SK-N-SH (cell line): ENCODE data around the gene USP12. TPM values are rescaled to one million over a fixed set of nuclear protein-coding genes. Genes with fewer than 3 reads are reported as not detected.

Experiments
- CTCF ChIA-PET: fragments of 300-600, 350-600 bp; formaldehyde crosslinking; extraction: SDS; loops from one replicate; lab custom pipeline; 2021; lab: Yijun Ruan, JAX
- POLR2A ChIA-PET: fragments of 350-600 bp; sonication (Branson Sonifier 250); formaldehyde crosslinking; extraction: SDS; loops from one replicate; lab custom pipeline; 2020; ENCODE audit warnings: antibody characterized with exemption, inconsistent platforms; lab: Yijun Ruan, JAX
- DNase-seq: peaks from one replicate; pipeline ENCODE4 v3.0.0; 2012
- H2AFZ ChIP-seq: fragments of 200-600 bp; sonication (generic); 2 replicates; pipeline ENCODE4 v1.8.1; 2016; ENCODE audit warnings: antibody characterized with exemption, mild to moderate bottlenecking, low read depth
- H3F3A ChIP-seq: fragments of 200-600 bp; sonication (generic); replicated peaks from 2 replicates; pipeline ENCODE3; 2016; ENCODE audit warnings: antibody characterized with exemption, mild to moderate bottlenecking; ENCODE audit not compliant: insufficient read depth
- H3K27ac ChIP-seq, 2 experiments: fragments of 200-500 bp in 1 of 2; fragments of 200-600 bp in 1 of 2; sonication (Bioruptor generic) in 1 of 2; sonication (generic), shearing (Covaris generic) in 1 of 2; 2 replicates each; pipeline versions ENCODE4 v1.5.1 to v1.6.1; 2014 to 2016; ENCODE audit warnings: low read depth in 2 of 2, inconsistent platforms in 1 of 2, low read length in 1 of 2, mild to moderate bottlenecking in 1 of 2, mixed read lengths in 1 of 2
- H3K27me3 ChIP-seq: fragments of 200-600 bp; sonication (generic), shearing (Covaris generic); 2 replicates; pipeline ENCODE4 v1.6.1; 2016; ENCODE audit warnings: mixed run types; ENCODE audit not compliant: insufficient read depth
- H3K36me3 ChIP-seq, 2 experiments: fragments of 200-500 bp in 1 of 2; fragments of 200-600 bp in 1 of 2; sonication (Bioruptor generic) in 1 of 2; sonication (generic) in 1 of 2; replicated peaks in 1 of 2; 2 replicates each; pipeline versions ENCODE3 to v1.5.1; 2014 to 2016; ENCODE audit warnings: low read length in 1 of 2, mild to moderate bottlenecking in 1 of 2; ENCODE audit not compliant: insufficient read depth in 2 of 2, control insufficient read depth in 1 of 2
- H3K4me1 ChIP-seq, 2 experiments: fragments of 200-500 bp in 1 of 2; fragments of 200-600 bp in 1 of 2; sonication (Bioruptor generic) in 1 of 2; sonication (generic), shearing (Covaris generic) in 1 of 2; 2 replicates each; pipeline versions ENCODE4 v1.5.1 to v1.6.1; 2014 to 2016; ENCODE audit warnings: low read depth in 1 of 2, low read length in 1 of 2, mixed run types in 1 of 2; ENCODE audit not compliant: insufficient read depth in 2 of 2, control insufficient read depth in 1 of 2
- H3K4me2 ChIP-seq: fragments of 200-600 bp; sonication (generic), shearing (Covaris generic); 2 replicates; pipeline ENCODE4 v1.6.1; 2017; ENCODE audit warnings: mixed run types
- H3K4me3 ChIP-seq, 2 experiments: fragments of 200-500 bp in 1 of 2; fragments of 200-600 bp in 1 of 2; sonication (Bioruptor generic) in 1 of 2; sonication (generic), shearing (Covaris generic) in 1 of 2; 2 replicates each; pipeline versions ENCODE4 v1.5.1 to v1.8.1; 2014 to 2016; ENCODE audit warnings: low read depth in 2 of 2, inconsistent platforms in 1 of 2, low read length in 1 of 2, mild to moderate bottlenecking in 1 of 2, mixed read lengths in 1 of 2, moderate library complexity in 1 of 2
- H3K79me2 ChIP-seq: fragments of 200-600 bp; sonication (generic); 2 replicates; pipeline ENCODE4 v1.8.1; 2017; ENCODE audit warnings: mild to moderate bottlenecking; ENCODE audit not compliant: insufficient read depth
- H3K9ac ChIP-seq: fragments of 200-600 bp; sonication (generic); 2 replicates; pipeline ENCODE4 v1.6.1; 2017; ENCODE audit warnings: mixed run types
- H3K9me2 ChIP-seq: fragments of 200-600 bp; sonication (generic); 2 replicates; pipeline ENCODE4 v1.6.1; 2017; ENCODE audit warnings: mixed run types
- H3K9me3 ChIP-seq: fragments of 200-600 bp; sonication (generic); 2 replicates; pipeline ENCODE4 v1.6.1; 2017; ENCODE audit warnings: mixed run types, mild to moderate bottlenecking, moderate library complexity
- H4K20me1 ChIP-seq: fragments of 200-600 bp; sonication (generic); 2 replicates; pipeline ENCODE4 v1.6.1; 2017; ENCODE audit warnings: mild to moderate bottlenecking, mixed run types; ENCODE audit not compliant: insufficient read depth
- CHD2 ChIP-seq: fragments of 150-350 bp; IDR thresholded peaks from 2 replicates; pipeline ENCODE4 v1.6.1; 2018; ENCODE audit warnings: low read length; ENCODE audit not compliant: partially characterized antibody
- EP300 ChIP-seq, 2 experiments: IDR thresholded peaks; 2 replicates each; pipeline versions ENCODE4 v1.4.0 to v1.6.1; 2012; ENCODE audit warnings: borderline replicate concordance in 1 of 2, low read depth in 1 of 2, low read length in 1 of 2
- EZH2phosphoT487 ChIP-seq: fragments of 200-600 bp; sonication (generic); IDR thresholded peaks from 2 replicates; pipeline ENCODE4 v1.6.1; 2017; ENCODE audit warnings: low read depth, mixed run types, mild to moderate bottlenecking, antibody characterized with exemption, moderate library complexity, borderline replicate concordance
- FOSL2 ChIP-seq: IDR thresholded peaks from 2 replicates; pipeline ENCODE4 v1.4.0; 2012; ENCODE audit warnings: low read depth, mild to moderate bottlenecking, moderate library complexity, borderline replicate concordance
- FOXM1 ChIP-seq: IDR thresholded peaks from 2 replicates; pipeline ENCODE4 v1.4.0; 2012; ENCODE audit warnings: low read depth, mild to moderate bottlenecking
- JUND ChIP-seq: IDR thresholded peaks from 2 replicates; pipeline ENCODE4 v1.4.0; 2012
- NFIC ChIP-seq: IDR thresholded peaks from 2 replicates; pipeline ENCODE4 v1.4.0; 2012; ENCODE audit warnings: borderline replicate concordance
- POLR2AphosphoS5 ChIP-seq: IDR thresholded peaks from 2 replicates; pipeline ENCODE4 v1.6.1; 2012; ENCODE audit warnings: low read depth, low read length
- RAD21 ChIP-seq: IDR thresholded peaks from 2 replicates; pipeline ENCODE4 v1.6.1; 2012; ENCODE audit warnings: mild to moderate bottlenecking, low read length
- RXRA ChIP-seq: IDR thresholded peaks from 2 replicates; pipeline ENCODE4 v1.4.0; 2012; ENCODE audit warnings: low read depth, mild to moderate bottlenecking, borderline replicate concordance
- SIN3A ChIP-seq: IDR thresholded peaks from 2 replicates; pipeline ENCODE4 v1.6.1; 2012; ENCODE audit warnings: low read depth, mild to moderate bottlenecking, low read length, moderate library complexity, borderline replicate concordance
- TCF12 ChIP-seq: IDR thresholded peaks from 2 replicates; pipeline ENCODE4 v1.4.0; 2012
- TEAD4 ChIP-seq: IDR thresholded peaks from 2 replicates; pipeline ENCODE4 v1.4.0; 2012; ENCODE audit warnings: mild to moderate bottlenecking, borderline replicate concordance; ENCODE audit not compliant: insufficient read depth
- YY1 ChIP-seq: IDR thresholded peaks from 2 replicates; pipeline ENCODE4 v1.4.0; 2012; ENCODE audit warnings: low read depth, mild to moderate bottlenecking
- WGBS: methylation state at CpG from one replicate; pipeline ENCODE4 v1.1.6; 2017; ENCODE audit warnings: low lambda C conversion rate; 5-methylcytosine and 5-hydroxymethylcytosine counted together
- polyA plus RNA-seq, 3 experiments: library from polyadenylated mRNA; depleted of rRNA; stranded (reverse); fragments of >200 nt; gene quantifications; 2 replicates each; pipeline ENCODE4 v1.2.3, GENCODE V29; 2012
- TF ChIP-seq, protein P1 (sequence below): fragments of 150-350 bp; IDR thresholded peaks from 2 replicates; pipeline ENCODE4 v1.6.1; 2017; ENCODE audit warnings: antibody characterized with exemption, low read length, low read depth, borderline replicate concordance
- TF ChIP-seq, protein P2 (sequence below): fragments of 200-600 bp; sonication (generic); IDR thresholded peaks from 2 replicates; pipeline ENCODE4 v1.6.1; 2017; ENCODE audit warnings: antibody characterized with exemption, mild to moderate bottlenecking, moderate library complexity
- TF ChIP-seq, protein P3 (sequence below): IDR thresholded peaks from 2 replicates; pipeline ENCODE4 v1.4.0; 2012; ENCODE audit warnings: low read depth
- TF ChIP-seq, protein P4 (sequence below): IDR thresholded peaks from 2 replicates; pipeline ENCODE4; 2012
- TF ChIP-seq, protein P5 (sequence below): fragments of 150-350 bp; IDR thresholded peaks from 2 replicates; pipeline ENCODE4 v1.6.1; 2016; ENCODE audit warnings: mild to moderate bottlenecking, low read depth, low read length

Gene USP12
- polyA plus RNA-seq, 1 of the 3 experiments (the other 2 are of a cell fraction) = 5.0 TPM

DNA sequence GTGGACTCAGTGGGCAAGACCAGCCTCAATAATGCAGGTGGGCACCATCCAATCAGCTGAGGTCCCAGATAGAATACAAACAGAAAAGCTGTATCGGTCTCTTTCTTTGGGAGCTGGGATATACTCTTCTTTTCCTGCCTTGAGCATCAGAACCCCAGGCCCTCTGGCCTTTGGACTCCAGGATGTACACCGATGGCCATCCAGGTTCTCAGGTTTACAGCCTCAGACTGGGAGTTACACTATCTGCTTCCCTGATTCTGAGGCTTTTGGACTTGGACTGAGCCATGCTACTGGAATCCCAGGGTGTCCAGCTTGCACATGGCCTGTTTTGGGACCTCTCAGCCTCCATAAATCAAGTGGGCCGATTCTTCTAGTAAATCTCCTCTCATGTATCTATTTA lies 27.6 kb upstream of the USP12 start:
- ChIA-PET CTCF (no interaction called here), POLR2A (no interaction called here)
- Histone ChIP-seq H3F3A (peaks cover 7% of the 10 kb centered on the region), H4K20me1 (no peaks in the 10 kb centered on the region), H3K4me1 (peaks cover 0 to 6% of the 10 kb centered on the region in 2 experiments; a peak in 2 of 4 replicates), H3K9me2 (no peaks in the 10 kb centered on the region), H3K9ac (no peak overlapping the region), H3K79me2 (no peaks in the 10 kb centered on the region), H2AFZ (no peak overlapping the region), H3K4me3 (no peak overlapping the region), H3K27me3 (no peaks in the 10 kb centered on the region), H3K27ac (no peak overlapping the region), H3K4me2 (no peak overlapping the region), H3K9me3 (no peaks in the 10 kb centered on the region), H3K36me3 (peaks cover 0 to 3% of the 10 kb centered on the region in 2 experiments)
- no peak for DNase-seq
- 59% methylated on average over 3 of the region's 3 CpGs for WGBS
- no peak for TF ChIP-seq YY1
- TF ChIP-seq EZH2phosphoT487 = no peak
- TF ChIP-seq, protein P1, sequence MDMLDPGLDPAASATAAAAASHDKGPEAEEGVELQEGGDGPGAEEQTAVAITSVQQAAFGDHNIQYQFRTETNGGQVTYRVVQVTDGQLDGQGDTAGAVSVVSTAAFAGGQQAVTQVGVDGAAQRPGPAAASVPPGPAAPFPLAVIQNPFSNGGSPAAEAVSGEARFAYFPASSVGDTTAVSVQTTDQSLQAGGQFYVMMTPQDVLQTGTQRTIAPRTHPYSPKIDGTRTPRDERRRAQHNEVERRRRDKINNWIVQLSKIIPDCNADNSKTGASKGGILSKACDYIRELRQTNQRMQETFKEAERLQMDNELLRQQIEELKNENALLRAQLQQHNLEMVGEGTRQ = no peak

DNA sequence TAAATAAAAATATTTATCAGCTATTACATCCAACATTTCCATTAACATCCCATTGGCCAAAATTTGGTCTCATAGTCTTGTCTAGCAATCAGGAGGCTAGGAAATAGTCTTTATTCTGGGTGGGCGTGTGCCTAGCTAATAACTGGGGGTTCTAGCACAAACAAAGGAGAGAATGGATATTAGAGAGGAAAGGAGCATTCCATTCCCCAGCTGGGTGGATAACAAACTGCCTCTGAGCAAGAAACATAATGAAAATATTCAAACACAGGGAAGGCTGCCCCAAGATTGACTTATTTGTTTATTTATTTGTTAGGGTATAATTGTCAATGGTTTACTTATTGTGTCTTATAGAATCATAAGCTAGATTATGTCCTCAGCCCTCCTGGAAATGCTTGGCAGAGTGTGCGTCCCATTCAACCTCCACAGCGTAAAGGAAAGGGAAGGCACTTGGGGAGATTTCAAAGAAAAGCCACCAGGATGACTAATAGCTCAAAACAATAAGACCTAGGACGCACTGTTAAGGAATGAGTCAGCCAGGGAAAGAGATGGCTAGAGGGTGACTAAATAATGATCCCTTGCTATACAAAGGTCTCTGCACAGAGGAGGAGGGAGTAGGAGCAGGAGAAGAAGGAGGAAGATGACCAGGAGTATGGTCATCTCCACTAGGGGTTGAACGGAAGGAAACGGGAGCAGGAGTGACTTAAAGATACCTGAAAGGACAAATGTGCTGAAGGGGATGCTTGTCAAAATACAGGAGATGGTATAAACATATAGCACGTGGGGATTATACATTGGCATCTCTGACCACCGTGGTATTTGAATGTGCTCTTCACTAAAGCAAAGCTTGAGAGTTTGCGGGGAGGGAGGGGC lies 23.5 kb upstream of the USP12 start:
- H3K27ac ChIP-seq = peak overlapping the region in 1 of 2 experiments; percentile 78; a peak in 2 of 4 replicates
- H3F3A ChIP-seq = peaks cover 7% of the 10 kb centered on the region
- TF ChIP-seq YY1 (peak; percentile 43; the same call in 1 of the 2 replicates), EZH2phosphoT487 (no peak), RXRA (0 out of 2 replicates have a peak, but pooled peaks have one; percentile 28), CHD2 (no peak), JUND (peak; percentile 95), TEAD4 (peak; percentile 47; the same call in 1 of the 2 replicates), NFIC (peak; percentile 60; the same call in 1 of the 2 replicates), RAD21 (no peak), FOSL2 (peak; percentile 98), TCF12 (peak; percentile 81), EP300 (IDR thresholded peaks at IDR 0.05; ENCODE audit: borderline replicate concordance in 1 of 2, low read depth in 1 of 2, low read length in 1 of 2) (peak in 1 of 2 experiments; percentile 77; a peak in 2 of 4 replicates), FOXM1 (0 out of 2 replicates have a peak, but pooled peaks have one; percentile 48), SIN3A (0 out of 2 replicates have a peak, but pooled peaks have one; percentile 45), POLR2AphosphoS5 (peak; percentile 23; the same call in 1 of the 2 replicates)
- TF ChIP-seq, protein P2, sequence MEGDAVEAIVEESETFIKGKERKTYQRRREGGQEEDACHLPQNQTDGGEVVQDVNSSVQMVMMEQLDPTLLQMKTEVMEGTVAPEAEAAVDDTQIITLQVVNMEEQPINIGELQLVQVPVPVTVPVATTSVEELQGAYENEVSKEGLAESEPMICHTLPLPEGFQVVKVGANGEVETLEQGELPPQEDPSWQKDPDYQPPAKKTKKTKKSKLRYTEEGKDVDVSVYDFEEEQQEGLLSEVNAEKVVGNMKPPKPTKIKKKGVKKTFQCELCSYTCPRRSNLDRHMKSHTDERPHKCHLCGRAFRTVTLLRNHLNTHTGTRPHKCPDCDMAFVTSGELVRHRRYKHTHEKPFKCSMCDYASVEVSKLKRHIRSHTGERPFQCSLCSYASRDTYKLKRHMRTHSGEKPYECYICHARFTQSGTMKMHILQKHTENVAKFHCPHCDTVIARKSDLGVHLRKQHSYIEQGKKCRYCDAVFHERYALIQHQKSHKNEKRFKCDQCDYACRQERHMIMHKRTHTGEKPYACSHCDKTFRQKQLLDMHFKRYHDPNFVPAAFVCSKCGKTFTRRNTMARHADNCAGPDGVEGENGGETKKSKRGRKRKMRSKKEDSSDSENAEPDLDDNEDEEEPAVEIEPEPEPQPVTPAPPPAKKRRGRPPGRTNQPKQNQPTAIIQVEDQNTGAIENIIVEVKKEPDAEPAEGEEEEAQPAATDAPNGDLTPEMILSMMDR = 0 out of 2 replicates have a peak, but pooled peaks have one; percentile 14
- TF ChIP-seq, protein P3, sequence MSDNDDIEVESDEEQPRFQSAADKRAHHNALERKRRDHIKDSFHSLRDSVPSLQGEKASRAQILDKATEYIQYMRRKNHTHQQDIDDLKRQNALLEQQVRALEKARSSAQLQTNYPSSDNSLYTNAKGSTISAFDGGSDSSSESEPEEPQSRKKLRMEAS = peak; percentile 64; the same call in 1 of the 2 replicates
- TF ChIP-seq, protein P4, sequence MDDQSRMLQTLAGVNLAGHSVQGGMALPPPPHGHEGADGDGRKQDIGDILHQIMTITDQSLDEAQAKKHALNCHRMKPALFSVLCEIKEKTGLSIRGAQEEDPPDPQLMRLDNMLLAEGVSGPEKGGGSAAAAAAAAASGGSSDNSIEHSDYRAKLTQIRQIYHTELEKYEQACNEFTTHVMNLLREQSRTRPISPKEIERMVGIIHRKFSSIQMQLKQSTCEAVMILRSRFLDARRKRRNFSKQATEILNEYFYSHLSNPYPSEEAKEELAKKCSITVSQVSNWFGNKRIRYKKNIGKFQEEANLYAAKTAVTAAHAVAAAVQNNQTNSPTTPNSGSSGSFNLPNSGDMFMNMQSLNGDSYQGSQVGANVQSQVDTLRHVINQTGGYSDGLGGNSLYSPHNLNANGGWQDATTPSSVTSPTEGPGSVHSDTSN = peak; percentile 78
- TF ChIP-seq, protein P5, sequence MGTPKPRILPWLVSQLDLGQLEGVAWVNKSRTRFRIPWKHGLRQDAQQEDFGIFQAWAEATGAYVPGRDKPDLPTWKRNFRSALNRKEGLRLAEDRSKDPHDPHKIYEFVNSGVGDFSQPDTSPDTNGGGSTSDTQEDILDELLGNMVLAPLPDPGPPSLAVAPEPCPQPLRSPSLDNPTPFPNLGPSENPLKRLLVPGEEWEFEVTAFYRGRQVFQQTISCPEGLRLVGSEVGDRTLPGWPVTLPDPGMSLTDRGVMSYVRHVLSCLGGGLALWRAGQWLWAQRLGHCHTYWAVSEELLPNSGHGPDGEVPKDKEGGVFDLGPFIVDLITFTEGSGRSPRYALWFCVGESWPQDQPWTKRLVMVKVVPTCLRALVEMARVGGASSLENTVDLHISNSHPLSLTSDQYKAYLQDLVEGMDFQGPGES = no peak
- H3K9ac ChIP-seq = peak overlapping the region; percentile 30; the same call in 1 of the 2 replicates
- 8% methylated on average over 9 of the region's 9 CpGs for WGBS
- DNase-seq = no peak
- H3K9me3 ChIP-seq = no peaks in the 10 kb centered on the region
- peak overlapping the region; percentile 49 for H3K4me2 ChIP-seq
- ChIA-PET CTCF (interaction anchor here (1.9 kb wide), 1 partner anchor 10 kb away, joined by 4 read pairs; no protein-coding TSS in a partner anchor), POLR2A (no interaction called here)
- no peaks in the 10 kb centered on the region for H3K9me2 ChIP-seq
- H3K4me3 ChIP-seq = no peak overlapping the region
- no peaks in the 10 kb centered on the region for H4K20me1 ChIP-seq
- H2AFZ ChIP-seq = peak overlapping the region; percentile 82
- peaks cover 0 to 13% of the 10 kb centered on the region in 2 experiments; a peak in 2 of 4 replicates for H3K4me1 ChIP-seq
- H3K27me3 ChIP-seq = no peaks in the 10 kb centered on the region
- H3K79me2 ChIP-seq = no peaks in the 10 kb centered on the region
- peaks cover 0 to 3% of the 10 kb centered on the region in 2 experiments for H3K36me3 ChIP-seq
